Measurements from ENCODE around the gene ZBTB4. TPM values are rescaled to one million over a fixed set of nuclear protein-coding genes. Genes with fewer than 3 reads are reported as not detected.

The ZBTB4 gene, protein sequence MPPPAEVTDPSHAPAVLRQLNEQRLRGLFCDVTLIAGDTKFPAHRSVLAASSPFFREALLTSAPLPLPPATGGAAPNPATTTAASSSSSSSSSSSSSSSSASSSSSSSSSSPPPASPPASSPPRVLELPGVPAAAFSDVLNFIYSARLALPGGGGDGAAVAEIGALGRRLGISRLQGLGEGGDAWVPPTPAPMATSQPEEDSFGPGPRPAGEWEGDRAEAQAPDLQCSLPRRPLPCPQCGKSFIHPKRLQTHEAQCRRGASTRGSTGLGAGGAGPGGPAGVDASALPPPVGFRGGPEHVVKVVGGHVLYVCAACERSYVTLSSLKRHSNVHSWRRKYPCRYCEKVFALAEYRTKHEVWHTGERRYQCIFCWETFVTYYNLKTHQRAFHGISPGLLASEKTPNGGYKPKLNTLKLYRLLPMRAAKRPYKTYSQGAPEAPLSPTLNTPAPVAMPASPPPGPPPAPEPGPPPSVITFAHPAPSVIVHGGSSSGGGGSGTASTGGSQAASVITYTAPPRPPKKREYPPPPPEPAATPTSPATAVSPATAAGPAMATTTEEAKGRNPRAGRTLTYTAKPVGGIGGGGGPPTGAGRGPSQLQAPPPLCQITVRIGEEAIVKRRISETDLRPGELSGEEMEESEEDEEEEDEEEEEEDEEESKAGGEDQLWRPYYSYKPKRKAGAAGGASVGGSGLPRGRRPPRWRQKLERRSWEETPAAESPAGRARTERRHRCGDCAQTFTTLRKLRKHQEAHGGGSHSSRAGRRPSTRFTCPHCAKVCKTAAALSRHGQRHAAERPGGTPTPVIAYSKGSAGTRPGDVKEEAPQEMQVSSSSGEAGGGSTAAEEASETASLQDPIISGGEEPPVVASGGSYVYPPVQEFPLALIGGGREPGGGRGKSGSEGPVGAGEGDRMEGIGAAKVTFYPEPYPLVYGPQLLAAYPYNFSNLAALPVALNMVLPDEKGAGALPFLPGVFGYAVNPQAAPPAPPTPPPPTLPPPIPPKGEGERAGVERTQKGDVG
- total RNA-seq (2014; rRNA removed; shearing (Covaris generic)), result 12.8 and 13.5 TPM in 2 replicates

GRCh38 chr17:7479213-7480088 is at the start of gene ZBTB4:
TSS of gene ZBTB4 (minus strand) at chr17:7479631. CDS start at chr17:7466801, 12,830 bp downstream.

GRCh38 chr17:7484067-7484918 is 4.9 kb upstream of the ZBTB4 start, which contains the start of gene POLR2A:
TSS of gene POLR2A (plus strand) at chr17:7484366.

DNA sequence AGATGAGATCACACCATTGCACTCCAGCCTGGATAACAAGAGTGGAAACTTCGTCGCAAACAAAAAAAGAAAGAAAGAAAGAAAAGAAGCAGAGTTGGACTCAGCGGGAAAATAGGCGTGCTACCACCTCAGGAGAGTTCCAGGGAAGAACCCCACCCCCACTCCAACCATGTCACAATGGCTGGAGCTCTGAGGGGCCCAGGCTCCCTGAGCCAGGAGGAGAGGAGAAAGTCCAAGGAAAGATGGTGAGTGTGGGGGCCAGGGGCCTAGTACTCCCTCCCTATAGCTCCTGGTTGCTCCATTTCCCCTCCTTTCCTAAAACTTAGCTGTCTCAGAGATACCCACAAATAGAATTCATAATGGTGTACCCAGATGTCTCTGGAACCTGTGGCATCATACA is 1.8 kb upstream of the ZBTB4 start, which contains the start of gene SLC35G6:
TSS of gene SLC35G6 (plus strand) at position 172 of the 400 bp plus-strand sequence. CDS start at position 243, 71 bp downstream.

GRCh38 chr17:7444682-7445618 is 34.5 kb downstream of the ZBTB4 start, which contains the start of gene CHRNB1:
TSS of gene CHRNB1 (plus strand) at chr17:7445061. CDS start at chr17:7445128, 67 bp downstream.

DNA sequence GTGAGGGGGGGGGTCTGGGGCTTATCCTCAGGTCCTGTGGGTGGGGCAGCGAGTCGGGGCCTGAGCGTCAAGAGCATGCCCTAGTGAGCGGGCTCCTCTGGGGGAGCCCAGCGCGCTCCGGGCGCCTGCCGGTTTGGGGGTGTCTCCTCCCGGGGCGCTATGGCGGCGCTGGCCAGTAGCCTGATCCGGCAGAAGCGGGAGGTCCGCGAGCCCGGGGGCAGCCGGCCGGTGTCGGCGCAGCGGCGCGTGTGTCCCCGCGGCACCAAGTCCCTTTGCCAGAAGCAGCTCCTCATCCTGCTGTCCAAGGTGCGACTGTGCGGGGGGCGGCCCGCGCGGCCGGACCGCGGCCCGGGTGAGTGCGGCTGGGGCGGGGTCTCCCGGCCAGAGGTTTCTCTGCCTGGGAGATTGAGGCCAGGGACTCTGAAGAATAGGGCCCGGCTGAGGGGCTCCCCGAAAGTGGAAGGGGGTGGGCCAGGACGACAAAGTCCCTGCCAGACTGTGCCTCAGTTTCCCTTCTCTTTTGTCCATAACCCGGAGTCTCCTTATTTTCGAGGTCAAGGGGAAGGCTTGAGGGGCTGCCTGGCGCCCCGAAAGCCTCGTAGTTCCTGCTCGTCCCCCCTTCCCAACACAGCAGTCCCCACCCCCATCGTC is 39.8 kb downstream of the ZBTB4 start, which contains the start of gene FGF11:
TSS of gene FGF11 (plus strand) at position 51 of the 651 bp plus-strand sequence. CDS start at position 160, 109 bp downstream.

GRCh38 chr17:7428557-7428956 is 50.9 kb downstream of the ZBTB4 start, which contains the start of gene SPEM3:
TSS of gene SPEM3 (plus strand) at chr17:7428857. CDS start at chr17:7428903, 46 bp downstream.

DNA sequence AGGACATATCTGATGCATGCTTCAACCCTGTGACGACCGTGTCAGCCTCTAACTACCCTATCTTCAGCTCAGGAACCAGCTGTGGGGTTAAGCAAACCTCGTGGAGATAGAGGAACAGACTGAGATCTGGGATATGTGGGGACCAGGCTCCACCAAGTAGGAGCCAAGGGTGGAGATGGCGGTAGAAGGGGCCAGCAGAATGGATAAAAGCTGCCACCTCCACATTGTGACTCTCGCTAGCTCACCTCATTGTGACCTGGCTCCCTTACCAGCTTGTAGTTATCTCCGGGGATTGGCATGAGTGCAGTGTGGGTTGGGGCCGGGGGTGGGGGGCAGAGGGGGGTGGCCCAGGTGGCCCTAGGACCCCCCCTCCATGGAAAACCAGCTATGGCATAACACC is 54.1 kb downstream of the ZBTB4 start, which contains the start of gene SPEM2:
TSS of gene SPEM2 (plus strand) at position 301 of the 400 bp plus-strand sequence. CDS start at position 374, 73 bp downstream.

DNA sequence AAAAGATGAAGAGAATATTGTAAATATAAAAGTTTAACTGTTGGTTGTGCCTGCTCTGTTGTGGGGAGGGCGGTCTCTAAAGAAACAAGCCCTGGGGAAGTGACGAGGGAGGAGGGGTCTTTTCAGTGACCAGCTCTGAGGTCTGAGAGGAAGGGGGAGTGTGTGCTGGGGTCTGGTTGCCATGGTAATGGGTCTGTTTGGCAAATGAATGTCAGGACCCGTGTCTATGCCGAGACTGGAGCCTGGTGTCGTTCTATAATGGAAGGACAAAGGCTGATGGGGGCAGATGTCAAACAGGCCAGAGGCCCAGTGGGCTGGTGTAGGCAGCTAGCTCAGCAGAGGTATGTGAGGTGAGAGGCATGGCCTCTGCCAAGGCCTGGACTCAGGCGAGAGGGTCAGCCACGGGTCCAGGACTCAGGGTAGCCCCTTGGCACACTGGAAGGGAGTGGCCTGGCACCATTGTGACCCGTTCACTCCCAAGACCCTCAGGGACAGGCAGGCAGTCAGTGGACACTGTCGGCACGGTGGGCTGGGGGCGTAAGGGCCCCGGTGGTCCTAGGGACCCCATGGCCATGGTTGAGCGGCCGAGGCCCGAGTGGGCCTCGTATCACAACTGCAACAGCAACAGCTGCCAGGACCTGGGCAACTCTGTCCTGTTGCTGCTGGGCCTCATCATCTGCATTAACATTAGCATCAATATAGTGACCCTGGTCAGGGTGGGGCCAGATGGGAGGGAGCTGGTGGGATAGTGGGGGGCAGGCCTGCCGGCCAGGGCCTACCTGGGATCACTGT is 59.4 kb downstream of the ZBTB4 start, which contains the start of gene SPEM1:
TSS of gene SPEM1 (plus strand) at position 506 of the 792 bp plus-strand sequence. CDS start at position 567, 61 bp downstream.

Other genes starting within 250 kb of the ZBTB4 start
- gene DVL2, start 245.1 kb downstream of the ZBTB4 start, total RNA-seq (2014; rRNA removed; shearing (Covaris generic)), result 67.9 and 69.8 TPM in 2 replicates
- 52.4 and 54.4 TPM in 2 replicates for gene PHF23, start 240.2 kb downstream of the ZBTB4 start, total RNA-seq (2014; rRNA removed; shearing (Covaris generic))
- 147 and 165 TPM in 2 replicates for gene GABARAP, start 237.2 kb downstream of the ZBTB4 start, total RNA-seq (2014; rRNA removed; shearing (Covaris generic))
- gene CTDNEP1, start 227.9 kb downstream of the ZBTB4 start, total RNA-seq (2014; rRNA removed; shearing (Covaris generic)), result 53.1 and 75.3 TPM in 2 replicates
- 69.7 and 99.4 TPM in 2 replicates for gene ELP5, start 227.4 kb downstream of the ZBTB4 start, total RNA-seq (2014; rRNA removed; shearing (Covaris generic))
- 0.49 and 0.50 TPM in 2 replicates for gene CLDN7, start 217.2 kb downstream of the ZBTB4 start, total RNA-seq (2014; rRNA removed; shearing (Covaris generic))
- 0.05 TPM in 1 of 2 replicates, not detected in the other for gene SLC2A4, start 197.9 kb downstream of the ZBTB4 start, total RNA-seq (2014; rRNA removed; shearing (Covaris generic))
- gene YBX2, start 185.0 kb downstream of the ZBTB4 start, total RNA-seq (2014; rRNA removed; shearing (Covaris generic)), result not detected in 2 replicates
- gene EIF5A, start 172.0 kb downstream of the ZBTB4 start, total RNA-seq (2014; rRNA removed; shearing (Covaris generic)), result 1,009 and 1,089 TPM in 2 replicates
- 97.9 and 100 TPM in 2 replicates for gene GPS2, start 164.3 kb downstream of the ZBTB4 start, total RNA-seq (2014; rRNA removed; shearing (Covaris generic))
- 14.2 and 17.0 TPM in 2 replicates for gene NEURL4, start 150.3 kb downstream of the ZBTB4 start, total RNA-seq (2014; rRNA removed; shearing (Covaris generic))
- 2.5 and 5.1 TPM in 2 replicates for gene ACAP1, start 143.1 kb downstream of the ZBTB4 start, total RNA-seq (2014; rRNA removed; shearing (Covaris generic))
- gene KCTD11, start 127.5 kb downstream of the ZBTB4 start, total RNA-seq (2014; rRNA removed; shearing (Covaris generic)), result 5.3 and 7.2 TPM in 2 replicates
- gene TMEM95, start 124.5 kb downstream of the ZBTB4 start, total RNA-seq (2014; rRNA removed; shearing (Covaris generic)), result not detected in 2 replicates
- 1.0 and 2.4 TPM in 2 replicates for gene TNK1, start 98.5 kb downstream of the ZBTB4 start, total RNA-seq (2014; rRNA removed; shearing (Covaris generic))
- gene PLSCR3, start 85.1 kb downstream of the ZBTB4 start, total RNA-seq (2014; rRNA removed; shearing (Covaris generic)), result 32.1 and 34.0 TPM in 2 replicates
- gene TMEM256, start 75.5 kb downstream of the ZBTB4 start, total RNA-seq (2014; rRNA removed; shearing (Covaris generic)), result 111 and 127 TPM in 2 replicates
- gene NLGN2, start 71.8 kb downstream of the ZBTB4 start, total RNA-seq (2014; rRNA removed; shearing (Covaris generic)), result 9.7 and 10.0 TPM in 2 replicates
- not detected in 2 replicates for gene SPEM1, start 59.3 kb downstream of the ZBTB4 start, total RNA-seq (2014; rRNA removed; shearing (Covaris generic))
- not detected in 2 replicates for gene SPEM2, start 54.0 kb downstream of the ZBTB4 start, total RNA-seq (2014; rRNA removed; shearing (Covaris generic))
- not detected in 2 replicates for gene SPEM3, start 50.8 kb downstream of the ZBTB4 start, total RNA-seq (2014; rRNA removed; shearing (Covaris generic))
- gene TMEM102, start 44.2 kb downstream of the ZBTB4 start, total RNA-seq (2014; rRNA removed; shearing (Covaris generic)), result 4.0 and 7.8 TPM in 2 replicates
- 0.38 and 0.98 TPM in 2 replicates for gene FGF11, start 40.1 kb downstream of the ZBTB4 start, total RNA-seq (2014; rRNA removed; shearing (Covaris generic))
- 6.1 and 6.9 TPM in 2 replicates for gene CHRNB1, start 34.6 kb downstream of the ZBTB4 start, total RNA-seq (2014; rRNA removed; shearing (Covaris generic))
- gene SLC35G6, start 1.8 kb upstream of the ZBTB4 start, total RNA-seq (2014; rRNA removed; shearing (Covaris generic)), result not detected in 2 replicates
- 53.6 and 115 TPM in 2 replicates for gene POLR2A, start 4.7 kb upstream of the ZBTB4 start, total RNA-seq (2014; rRNA removed; shearing (Covaris generic))
- gene TNFSF12, start 69.4 kb upstream of the ZBTB4 start, total RNA-seq (2014; rRNA removed; shearing (Covaris generic)), result 0.45 and 0.66 TPM in 2 replicates
- gene TNFSF13, start 79.1 kb upstream of the ZBTB4 start, total RNA-seq (2014; rRNA removed; shearing (Covaris generic)), result 0.90 and 1.5 TPM in 2 replicates
- 96.6 and 98.8 TPM in 2 replicates for gene SENP3, start 82.3 kb upstream of the ZBTB4 start, total RNA-seq (2014; rRNA removed; shearing (Covaris generic))
- gene CD68, start 100.0 kb upstream of the ZBTB4 start, total RNA-seq (2014; rRNA removed; shearing (Covaris generic)), result 29.1 and 38.4 TPM in 2 replicates
- gene MPDU1, start 104.2 kb upstream of the ZBTB4 start, total RNA-seq (2014; rRNA removed; shearing (Covaris generic)), result 88.3 and 111 TPM in 2 replicates
- gene SOX15, start 110.5 kb upstream of the ZBTB4 start, total RNA-seq (2014; rRNA removed; shearing (Covaris generic)), result 0.60 TPM in 1 of 2 replicates, not detected in the other
- 78.4 and 79.8 TPM in 2 replicates for gene FXR2, start 135.3 kb upstream of the ZBTB4 start, total RNA-seq (2014; rRNA removed; shearing (Covaris generic))
- gene SAT2, start 148.2 kb upstream of the ZBTB4 start, total RNA-seq (2014; rRNA removed; shearing (Covaris generic)), result 36.6 and 36.9 TPM in 2 replicates
- not detected in 2 replicates for gene SHBG, start 150.5 kb upstream of the ZBTB4 start, total RNA-seq (2014; rRNA removed; shearing (Covaris generic))
- 0.03 and 0.08 TPM in 2 replicates for gene ATP1B2, start 171.3 kb upstream of the ZBTB4 start, total RNA-seq (2014; rRNA removed; shearing (Covaris generic))
- gene TP53, start 207.9 kb upstream of the ZBTB4 start, total RNA-seq (2014; rRNA removed; shearing (Covaris generic)), result 40.1 and 41.7 TPM in 2 replicates
- gene WRAP53, start 208.8 kb upstream of the ZBTB4 start, total RNA-seq (2014; rRNA removed; shearing (Covaris generic)), result 10.4 and 22.0 TPM in 2 replicates
- 2.6 and 3.1 TPM in 2 replicates for gene EFNB3, start 225.6 kb upstream of the ZBTB4 start, total RNA-seq (2014; rRNA removed; shearing (Covaris generic))
- 4.2 and 8.5 TPM in 2 replicates for gene DNAH2, start 238.1 kb upstream of the ZBTB4 start, total RNA-seq (2014; rRNA removed; shearing (Covaris generic))

All from A375 (cell line).